T-helper 2 cell (primary cell): ENCODE measurements around the gene LRRC2.

ENCODE experiments used
- DNase-seq, 5 experiments: peaks; one replicate each; pipeline versions ENCODE4 v3.0.0 to v3.0.0-alpha.2; 2012 to 2022

Gene LRRC2

GRCh38 chr3:46472736-46473135 is 93.4 kb downstream of the LRRC2 start:
- no peak for DNase-seq

- DNase-seq = no peak
Measured at GRCh38 chr3:46471371-46471914, 94.7 kb downstream of the LRRC2 start.

GRCh38 chr3:46470831-46471230 is 95.3 kb downstream of the LRRC2 start:
- no peak for DNase-seq

GRCh38 chr3:46469680-46470357 is 96.3 kb downstream of the LRRC2 start:
- no peak for DNase-seq

GRCh38 chr3:46468753-46469600 is 97.1 kb downstream of the LRRC2 start:
- no peak for DNase-seq

- no peak for DNase-seq
Measured at GRCh38 chr3:46467562-46467961, 98.5 kb downstream of the LRRC2 start.

GRCh38 chr3:46466871-46467403 is 99.2 kb downstream of the LRRC2 start:
- no peak for DNase-seq

GRCh38 chr3:46466273-46466672 is 99.8 kb downstream of the LRRC2 start:
- no peak for DNase-seq
